Fibroblast of villous mesenchyme (primary cell): ENCODE data around the gene SLC5A11. TPM values are rescaled to one million over a fixed set of nuclear protein-coding genes. Genes with fewer than 3 reads are reported as not detected.

Experiments
- DNase-seq: peaks from one replicate; pipeline ENCODE4 v3.0.0-alpha.2; 2010; ENCODE audit warnings: low read depth
- H3K4me3 ChIP-seq: 2 replicates; pipeline ENCODE4 v1.5.1; 2011; ENCODE audit warnings: low read depth, mild to moderate bottlenecking, low read length
- CTCF ChIP-seq: IDR thresholded peaks from 2 replicates; pipeline ENCODE4 v1.5.1; 2012; ENCODE audit warnings: low read depth, mild to moderate bottlenecking, low read length; ENCODE audit not compliant: insufficient read depth
- total RNA-seq: library from RNA; depleted of rRNA; stranded (reverse); fragments of >200 nt; gene quantifications from 2 replicates; pipeline ENCODE4 v1.2.3, GENCODE V29; 2012

Gene SLC5A11
- total RNA-seq, 1 donor, result not detected

- TF ChIP-seq CTCF, result peak; percentile 51
- peak; percentile 26 for DNase-seq
- no peak overlapping the region for H3K4me3 ChIP-seq
Measured at GRCh38 chr16:24906199-24906808, 60.5 kb downstream of the SLC5A11 start.

GRCh38 chr16:24906901-24907300 lies 61.1 kb downstream of the SLC5A11 start:
- no peak for DNase-seq
- TF ChIP-seq CTCF, result no peak
- H3K4me3 ChIP-seq, result no peak overlapping the region

- DNase-seq, result no peak
- H3K4me3 ChIP-seq, result no peak overlapping the region
- no peak for TF ChIP-seq CTCF
Measured at GRCh38 chr16:24908716-24909115, 63.0 kb downstream of the SLC5A11 start.

- DNase-seq, result no peak
- H3K4me3 ChIP-seq, result no peak overlapping the region
- TF ChIP-seq CTCF, result no peak
Measured at GRCh38 chr16:24909856-24910255, 64.1 kb downstream of the SLC5A11 start.

- no peak overlapping the region for H3K4me3 ChIP-seq
- TF ChIP-seq CTCF, result no peak
- DNase-seq, result no peak
Measured at GRCh38 chr16:24915019-24915418, 69.3 kb downstream of the SLC5A11 start.

GRCh38 chr16:24915576-24915975 lies 69.8 kb downstream of the SLC5A11 start:
- no peak overlapping the region for H3K4me3 ChIP-seq
- no peak for DNase-seq
- TF ChIP-seq CTCF, result no peak

GRCh38 chr16:24917236-24917635 lies 71.5 kb downstream of the SLC5A11 start:
- TF ChIP-seq CTCF, result no peak
- no peak overlapping the region for H3K4me3 ChIP-seq
- no peak for DNase-seq
